ENCODE measurements around the gene ZNF678. TPM values are rescaled to one million over a fixed set of nuclear protein-coding genes. Genes with fewer than 3 reads are reported as not detected.

ZNF678 gene
- total and polyA plus RNA-seq, 2 of the 4 experiments (the other 2 are of a cell fraction), result 1.3 to 4.8 TPM

DNA sequence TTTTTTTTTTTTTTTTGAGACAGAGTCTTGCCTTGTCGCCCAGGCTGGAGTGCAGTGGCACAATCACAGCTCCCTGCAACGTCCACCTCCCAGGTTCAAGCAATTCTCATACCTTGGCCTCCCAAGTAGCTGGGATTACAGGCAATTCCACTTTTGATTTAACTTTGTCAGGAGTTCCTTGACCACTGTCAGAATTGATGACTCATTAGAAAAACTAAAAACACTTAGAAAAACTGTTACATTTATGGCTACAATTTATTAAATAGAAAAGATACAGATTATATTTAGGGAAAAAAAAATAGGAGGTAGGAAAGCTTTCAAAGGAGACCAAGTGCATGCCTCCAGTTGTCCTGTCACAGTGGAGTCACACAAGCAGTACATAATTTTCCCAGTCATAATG is 20.0 kb downstream of the ZNF678 start:
- CTCF ChIA-PET, result no interaction called here
- Histone ChIP-seq H2BK120ac (ENCODE audit: low read depth, low read length) (no peak overlapping the region), H2AK5ac (ENCODE audit: low read depth, low read length) (no peak overlapping the region), H3K79me1 (ENCODE audit: low read depth in 1 of 2, low read length in 2 of 2) (peaks cover 13 to 18% of the 10 kb centered on the region in 2 experiments; a peak in 3 of 4 replicates), H2AFZ (replicated peaks; ENCODE audit: low read length, poor library complexity) (no peak overlapping the region), H4K5ac (ENCODE audit: low read depth, low read length) (no peak overlapping the region), H3K4me1 (ENCODE audit: control insufficient read depth, insufficient read depth, low read length) (no peaks in the 10 kb centered on the region), H4K8ac (ENCODE audit: low read depth in 2 of 2, low read length in 2 of 2) (no peak overlapping the region), H3K4me3 (ENCODE audit: insufficient read depth, low read depth, low read length) (no peak overlapping the region), H4K20me1 (ENCODE audit: insufficient read depth, low read length) (no peaks in the 10 kb centered on the region; the same call in 1 of the 2 replicates), H3K14ac (replicated peaks; ENCODE audit: low read depth, low read length) (no peak overlapping the region), H2BK15ac (ENCODE audit: low read depth, low read length) (no peak overlapping the region), H2BK20ac (ENCODE audit: low read depth, low read length) (no peak overlapping the region), H4K91ac (ENCODE audit: insufficient read depth, low read depth, low read length) (no peak overlapping the region), H3K18ac (ENCODE audit: low read depth, low read length) (no peak overlapping the region), H3K56ac (ENCODE audit: extremely low read depth, insufficient read depth, low read length) (no peak overlapping the region), H3K9me1 (ENCODE audit: insufficient read depth, low read length) (no peaks in the 10 kb centered on the region), H3K4me2 (ENCODE audit: low read depth, low read length) (no peak overlapping the region), H2AK9ac (replicated peaks; ENCODE audit: low read depth, low read length, poor library complexity) (no peak overlapping the region), H3K27ac (ENCODE audit: insufficient read depth, low read length) (no peak overlapping the region), H3K23ac (ENCODE audit: low read depth, low read length) (no peak overlapping the region), H3K36me3 (ENCODE audit: control insufficient read depth, insufficient read depth, low read length) (no peaks in the 10 kb centered on the region), H2BK5ac (ENCODE audit: low read depth, low read length, poor library complexity, severe bottlenecking) (no peak overlapping the region), H3K27me3 (ENCODE audit: control insufficient read depth, insufficient read depth, low read length) (no peaks in the 10 kb centered on the region), H3K4ac (ENCODE audit: low read depth, low read length) (no peak overlapping the region), H3K9me3 (ENCODE audit: control insufficient read depth, insufficient read depth, low read length) (peaks cover 5% of the 10 kb centered on the region; the same call in 1 of the 2 replicates), H3K9ac (ENCODE audit: low read depth, low read length) (no peak overlapping the region)
- POLR2A ChIA-PET (ENCODE audit: unreplicated experiment), result no interaction called here
- in situ Hi-C loops (cut with MboI; ENCODE audit: low sequenced_read_pairs), result no loop called here
- no peak for TF ChIP-seq RCOR1 (IDR thresholded peaks at IDR 0.05; ENCODE audit: insufficient replicate concordance, low read length)
- TF ChIP-seq MAZ (IDR thresholded peaks at IDR 0.05; ENCODE audit: borderline replicate concordance, low read depth, low read length), result no peak
- peak; percentile 75 for TF ChIP-seq MAFK (IDR thresholded peaks at IDR 0.05; ENCODE audit: low read depth, low read length)
- no peak for TF ChIP-seq CEBPB (IDR thresholded peaks at IDR 0.05; ENCODE audit: low read depth, low read length)
- TF ChIP-seq POLR2A (IDR thresholded peaks at IDR 0.05; ENCODE audit: low read depth, low read length), result no peak
- TF ChIP-seq FOS (IDR thresholded peaks at IDR 0.05; ENCODE audit: low read depth, low read length), result no peak
- ATAC-seq (ENCODE audit: low read depth) (no peak), DNase-seq (no peak)
- intact Hi-C loops (cut with micrococcal nuclease), result no loop called here
- no CpG with 5 or more reads among the region's 2 CpGs for WGBS, 2 experiments (ENCODE audit: extremely low coverage in 2 of 2, insufficient read length in 1 of 2)
- no TSS peak for BruUV-seq (replicated peaks)
- dilution Hi-C loops (cut with HindIII; ENCODE audit: low sequenced_read_pairs, unreplicated experiment), result no loop called here
